Neutrophil (primary cell): ENCODE measurements around the gene ZNF354C.

Source experiments
- H3K27ac ChIP-seq: fragments of 200-600 bp; sonication (generic); 2 replicates; pipeline ENCODE4 v1.5.1; 2016; ENCODE audit warnings: mild to moderate bottlenecking, moderate library complexity
- H3K27me3 ChIP-seq: fragments of 200-600 bp; sonication (generic); 2 replicates; pipeline ENCODE4 v1.6.0; 2016; ENCODE audit warnings: mild to moderate bottlenecking
- H3K36me3 ChIP-seq: fragments of 200-600 bp; sonication (generic); 2 replicates; pipeline ENCODE4 v1.5.1; 2017
- H3K4me1 ChIP-seq, 2 experiments: fragments of 200-600 bp in 1 of 2; sonication (generic) in 1 of 2; 1 replicate in 1 of 2; 2 replicates in 1 of 2; pipeline versions ENCODE4 v1.5.1 to v1.6.1; 2013 to 2016; ENCODE audit warnings: low read depth in 1 of 2, low read length in 1 of 2, mild to moderate bottlenecking in 1 of 2, moderate library complexity in 1 of 2; ENCODE audit not compliant: control insufficient read depth in 1 of 2, insufficient read depth in 1 of 2
- H3K4me3 ChIP-seq, 2 experiments: fragments of 200-600 bp in 1 of 2; sonication (generic) in 1 of 2; 1 replicate in 1 of 2; 2 replicates in 1 of 2; pipeline ENCODE4 v1.5.1; 2013 to 2016; ENCODE audit warnings: low read depth in 1 of 2, low read length in 1 of 2, mild to moderate bottlenecking in 1 of 2, moderate library complexity in 1 of 2
- H3K9me3 ChIP-seq: fragments of 200-600 bp; sonication (generic); 2 replicates; pipeline ENCODE4 v1.5.1; 2016
- TF ChIP-seq, protein P1 (sequence below): fragments of 200-600 bp; sonication (generic); IDR thresholded peaks from 2 replicates; pipeline ENCODE4 v1.5.1; 2016; ENCODE audit warnings: antibody characterized with exemption

Gene ZNF354C

DNA sequence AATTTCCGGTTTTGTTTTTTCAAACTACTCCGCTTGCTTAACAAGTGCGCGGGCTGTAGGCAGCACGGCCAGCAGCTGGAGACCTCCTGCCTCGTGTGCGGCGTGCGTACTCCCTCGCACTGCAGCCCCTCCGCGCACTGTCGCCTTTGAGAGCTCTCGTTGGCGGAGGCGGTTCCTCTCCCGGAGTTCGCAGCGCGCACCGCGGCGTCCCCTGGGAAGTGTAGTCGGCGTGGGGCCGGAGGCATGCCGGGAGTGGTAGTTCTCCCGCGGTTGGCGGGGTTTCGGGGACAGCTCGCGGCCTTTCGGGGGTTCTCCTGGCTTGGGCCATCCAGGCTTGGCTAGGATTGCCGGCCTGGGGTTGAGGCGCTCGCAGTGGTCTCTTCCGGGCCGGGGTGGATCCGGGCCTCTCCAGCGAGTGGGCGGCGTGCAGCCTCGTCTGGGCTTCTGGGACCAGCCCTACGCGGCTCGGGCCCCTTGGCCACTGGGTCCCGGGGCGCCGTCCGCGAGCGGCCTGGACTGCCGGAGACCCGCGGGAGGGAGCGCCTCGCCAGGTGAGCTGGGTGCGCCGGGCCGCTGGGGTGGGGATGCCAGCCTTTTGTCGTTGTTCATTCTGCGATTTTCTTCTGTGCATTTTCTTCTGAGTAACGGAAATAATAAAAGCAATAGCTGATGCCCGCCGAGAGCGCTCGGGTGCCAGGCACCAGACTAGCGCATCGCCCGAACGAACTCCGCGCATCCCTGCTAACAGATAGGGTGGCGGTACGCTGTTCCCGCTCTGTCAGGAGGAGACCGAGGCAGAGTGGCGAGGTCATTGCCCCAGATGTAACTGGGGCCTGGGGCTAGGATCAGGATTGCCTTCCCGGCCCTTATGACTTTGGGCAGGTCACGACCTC, at the start of gene ZNF354C:
TSS of gene ZNF354C (plus strand) at position 258 of the 893 bp plus-strand sequence. CDS start 1,696 bp downstream, outside the sequence.
- TF ChIP-seq, protein P1, sequence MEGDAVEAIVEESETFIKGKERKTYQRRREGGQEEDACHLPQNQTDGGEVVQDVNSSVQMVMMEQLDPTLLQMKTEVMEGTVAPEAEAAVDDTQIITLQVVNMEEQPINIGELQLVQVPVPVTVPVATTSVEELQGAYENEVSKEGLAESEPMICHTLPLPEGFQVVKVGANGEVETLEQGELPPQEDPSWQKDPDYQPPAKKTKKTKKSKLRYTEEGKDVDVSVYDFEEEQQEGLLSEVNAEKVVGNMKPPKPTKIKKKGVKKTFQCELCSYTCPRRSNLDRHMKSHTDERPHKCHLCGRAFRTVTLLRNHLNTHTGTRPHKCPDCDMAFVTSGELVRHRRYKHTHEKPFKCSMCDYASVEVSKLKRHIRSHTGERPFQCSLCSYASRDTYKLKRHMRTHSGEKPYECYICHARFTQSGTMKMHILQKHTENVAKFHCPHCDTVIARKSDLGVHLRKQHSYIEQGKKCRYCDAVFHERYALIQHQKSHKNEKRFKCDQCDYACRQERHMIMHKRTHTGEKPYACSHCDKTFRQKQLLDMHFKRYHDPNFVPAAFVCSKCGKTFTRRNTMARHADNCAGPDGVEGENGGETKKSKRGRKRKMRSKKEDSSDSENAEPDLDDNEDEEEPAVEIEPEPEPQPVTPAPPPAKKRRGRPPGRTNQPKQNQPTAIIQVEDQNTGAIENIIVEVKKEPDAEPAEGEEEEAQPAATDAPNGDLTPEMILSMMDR = no peak

GRCh38 chr5:179023528-179024189, 36.5 kb upstream of the ZNF354C start, which contains the start of gene ZNF879:
Gene ZNF879, plus strand, starts transcription at chr5:179023804. Its CDS starts 1,201 bp downstream, at chr5:179025005.
- Histone ChIP-seq H3K9me3 (peaks cover 3% of the 10 kb centered on the region), H3K36me3 (peaks cover 18% of the 10 kb centered on the region), H3K27me3 (peaks cover 19% of the 10 kb centered on the region), H3K4me3 (peak within 1 kb of the TSS; percentile 64 to 79), H3K27ac (peak within 1 kb of the TSS; percentile 70), H3K4me1 (peaks cover 0 to 10% of the 10 kb centered on the region in 2 experiments)
- TF ChIP-seq, protein P1 = no peak

More for the DNA sequence above, at the start of gene ZNF354C:
- H3K4me1 ChIP-seq = peaks cover 5 to 9% of the 10 kb centered on the region in 2 experiments
- peaks cover 11% of the 10 kb centered on the region for H3K27me3 ChIP-seq
- peak within 1 kb of the TSS; percentile 61 to 73 for H3K4me3 ChIP-seq
- H3K9me3 ChIP-seq = peaks cover 3% of the 10 kb centered on the region
- H3K27ac ChIP-seq = no peak within 1 kb of the TSS
- H3K36me3 ChIP-seq = no peaks in the 10 kb centered on the region

GRCh38 chr5:179033004-179033580, 27.1 kb upstream of the ZNF354C start:
- peaks cover 61% of the 10 kb centered on the region for H3K9me3 ChIP-seq

DNA sequence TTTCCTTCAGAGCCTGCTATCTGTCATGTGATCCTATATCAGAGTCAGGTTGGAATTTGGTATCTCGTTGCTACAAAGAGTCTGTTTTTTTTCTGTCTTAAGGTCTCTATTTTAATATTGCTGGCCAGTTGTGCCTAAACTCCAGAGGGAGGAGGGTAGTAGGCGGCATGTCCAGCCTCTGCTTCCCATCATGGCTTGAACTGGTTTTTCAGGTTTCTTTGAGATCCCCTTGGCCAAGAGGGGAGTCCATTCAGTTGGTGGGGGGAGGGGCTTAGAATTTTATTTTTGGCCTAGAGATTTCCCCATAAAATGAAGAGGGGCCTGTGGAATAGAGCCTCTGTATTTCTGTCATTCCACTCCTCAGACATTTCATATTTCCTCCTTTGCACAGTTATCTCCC, 15.4 kb upstream of the ZNF354C start:
- Histone ChIP-seq H3K27me3 (no peaks in the 10 kb centered on the region), H3K4me3 (no peak overlapping the region), H3K36me3 (no peaks in the 10 kb centered on the region), H3K9me3 (no peaks in the 10 kb centered on the region), H3K27ac (no peak overlapping the region), H3K4me1 (no peaks in the 10 kb centered on the region)
- TF ChIP-seq, protein P1 = no peak

More at GRCh38 chr5:179033004-179033580, 27.1 kb upstream of the ZNF354C start:
- H3K27ac ChIP-seq = no peak overlapping the region
- TF ChIP-seq, protein P1 = no peak
- no peak overlapping the region for H3K4me3 ChIP-seq
- H3K4me1 ChIP-seq = no peaks in the 10 kb centered on the region
- no peaks in the 10 kb centered on the region for H3K27me3 ChIP-seq
- peaks cover 9% of the 10 kb centered on the region for H3K36me3 ChIP-seq

DNA sequence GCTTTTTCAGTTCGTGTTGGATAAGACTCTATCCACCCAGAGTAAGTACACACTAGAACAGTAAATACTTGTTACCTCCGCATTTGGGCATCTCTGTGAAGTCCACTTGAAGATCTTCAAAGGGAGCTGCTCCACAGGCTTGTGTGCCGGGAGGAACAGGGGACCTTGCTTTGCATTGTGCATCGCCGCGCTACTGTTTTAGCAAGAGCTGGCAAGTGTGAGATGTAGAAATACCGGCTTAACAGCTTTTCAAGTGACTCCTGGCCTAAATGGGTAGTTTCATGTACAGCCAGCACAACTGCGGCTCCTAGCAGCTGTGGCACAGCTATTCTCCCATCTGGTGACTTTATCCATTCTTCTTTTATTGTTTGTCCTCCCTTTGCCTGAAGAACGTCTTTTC, 8.4 kb upstream of the ZNF354C start:
- TF ChIP-seq, protein P1 = no peak

More for the DNA sequence above, 8.4 kb upstream of the ZNF354C start:
- Histone ChIP-seq H3K4me3 (no peak overlapping the region), H3K36me3 (no peaks in the 10 kb centered on the region), H3K27ac (no peak overlapping the region), H3K27me3 (no peaks in the 10 kb centered on the region), H3K9me3 (no peaks in the 10 kb centered on the region), H3K4me1 (no peaks in the 10 kb centered on the region)
